ENCODE measurements around the gene FARS2. TPM values are rescaled to one million over a fixed set of nuclear protein-coding genes. Genes with fewer than 3 reads are reported as not detected.

FARS2 gene
- total RNA-seq, 6 donors from 2014 or later = 16.4 to 34.6 (median 19.9) TPM

DNA sequence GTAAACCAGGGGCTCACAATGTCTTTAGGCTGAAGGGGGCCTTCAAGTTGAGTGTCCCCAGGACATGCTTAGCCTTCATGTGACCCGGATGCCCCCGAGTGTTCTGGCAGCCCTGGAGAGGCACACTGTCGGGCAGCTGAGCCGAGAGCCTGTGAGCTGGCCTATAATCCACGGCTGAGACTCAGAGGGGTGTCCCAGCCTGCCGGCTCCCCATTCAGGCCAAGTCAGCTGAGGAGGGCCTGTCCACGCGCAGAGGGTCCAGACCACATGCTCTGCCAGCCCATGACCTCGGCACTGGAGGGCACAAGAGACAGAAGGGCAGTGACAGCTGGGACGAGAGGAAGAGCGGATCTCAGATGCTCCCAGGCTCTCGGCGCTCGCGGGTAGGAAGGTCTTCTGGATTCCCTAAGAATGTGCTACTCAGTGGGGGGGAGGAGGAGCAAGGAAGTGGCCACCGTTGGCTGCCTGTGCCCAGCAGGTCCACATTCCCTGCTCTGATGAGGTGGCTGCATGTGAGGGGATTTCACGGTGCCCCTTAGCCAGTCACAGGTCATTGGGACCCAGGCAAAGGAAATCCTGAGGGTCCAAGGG is 520.7 kb downstream of the FARS2 start:
- DNase-seq (no peak), ATAC-seq (ENCODE audit: low FRiP score in 2 of 2) (no peak)
- no peak overlapping the region for H3K4me3 ChIP-seq
- 80 to 88% methylated on average over 6 to 17 of the region's 17 CpGs for WGBS, 2 donors
- no peaks in the 10 kb centered on the region for H3K36me3 ChIP-seq
- TF ChIP-seq POLR2A (IDR thresholded peaks at IDR 0.05) (no peak), POLR2AphosphoS5 (IDR thresholded peaks at IDR 0.05) (no peak), EP300 (IDR thresholded peaks at IDR 0.05) (no peak)
- TF ChIP-seq, protein P1, sequence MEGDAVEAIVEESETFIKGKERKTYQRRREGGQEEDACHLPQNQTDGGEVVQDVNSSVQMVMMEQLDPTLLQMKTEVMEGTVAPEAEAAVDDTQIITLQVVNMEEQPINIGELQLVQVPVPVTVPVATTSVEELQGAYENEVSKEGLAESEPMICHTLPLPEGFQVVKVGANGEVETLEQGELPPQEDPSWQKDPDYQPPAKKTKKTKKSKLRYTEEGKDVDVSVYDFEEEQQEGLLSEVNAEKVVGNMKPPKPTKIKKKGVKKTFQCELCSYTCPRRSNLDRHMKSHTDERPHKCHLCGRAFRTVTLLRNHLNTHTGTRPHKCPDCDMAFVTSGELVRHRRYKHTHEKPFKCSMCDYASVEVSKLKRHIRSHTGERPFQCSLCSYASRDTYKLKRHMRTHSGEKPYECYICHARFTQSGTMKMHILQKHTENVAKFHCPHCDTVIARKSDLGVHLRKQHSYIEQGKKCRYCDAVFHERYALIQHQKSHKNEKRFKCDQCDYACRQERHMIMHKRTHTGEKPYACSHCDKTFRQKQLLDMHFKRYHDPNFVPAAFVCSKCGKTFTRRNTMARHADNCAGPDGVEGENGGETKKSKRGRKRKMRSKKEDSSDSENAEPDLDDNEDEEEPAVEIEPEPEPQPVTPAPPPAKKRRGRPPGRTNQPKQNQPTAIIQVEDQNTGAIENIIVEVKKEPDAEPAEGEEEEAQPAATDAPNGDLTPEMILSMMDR (IDR thresholded peaks at IDR 0.05) = no peak
- no peaks in the 10 kb centered on the region for H3K9me3 ChIP-seq
- H3K4me1 ChIP-seq = no peaks in the 10 kb centered on the region
- no peaks in the 10 kb centered on the region for H3K27me3 ChIP-seq
- no peak overlapping the region for H3K27ac ChIP-seq

DNA sequence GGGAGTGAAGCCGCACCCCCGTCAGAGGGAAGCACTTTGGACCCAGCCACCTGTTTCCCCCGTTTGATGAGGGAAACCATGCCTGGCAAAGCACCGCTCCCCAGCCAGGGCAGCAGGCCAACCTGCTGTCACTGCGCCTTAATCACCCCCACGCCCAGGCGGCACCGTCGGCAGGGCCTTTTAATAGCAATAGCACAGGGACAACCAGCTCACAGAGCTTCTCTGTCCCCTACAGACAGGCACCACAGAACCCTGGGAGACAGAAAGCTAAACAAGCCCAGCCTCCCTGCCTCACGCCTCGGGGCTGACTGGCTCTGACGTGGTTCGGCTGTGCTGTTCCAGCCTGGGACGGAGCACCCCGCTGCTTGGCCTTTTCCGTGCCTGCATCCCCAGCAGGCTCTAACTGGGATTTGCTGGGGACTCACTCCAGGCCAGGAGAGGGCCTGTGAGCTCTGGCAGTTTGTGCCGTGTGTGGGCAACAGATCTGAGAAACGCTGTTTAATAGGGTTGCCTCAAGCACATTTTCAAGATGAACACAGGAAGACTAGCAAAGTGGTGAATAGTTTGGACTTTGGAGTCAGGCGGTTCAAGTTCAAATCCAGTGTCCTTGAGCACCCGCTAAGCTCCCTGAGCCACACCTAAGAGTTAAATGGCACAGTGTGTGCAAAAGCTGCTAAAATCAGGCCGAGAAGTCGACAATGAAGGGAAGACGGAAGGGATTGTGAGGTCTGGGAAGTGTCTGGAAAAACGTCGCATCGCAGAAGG is 521.7 kb downstream of the FARS2 start:
- no peaks in the 10 kb centered on the region for H3K4me1 ChIP-seq
- DNase-seq (no peak), ATAC-seq (ENCODE audit: low FRiP score in 2 of 2) (no peak)
- no peak overlapping the region for H3K27ac ChIP-seq
- 70 to 73% methylated on average over 18 to 24 of the region's 26 CpGs for WGBS, 2 donors
- no peaks in the 10 kb centered on the region for H3K9me3 ChIP-seq
- no peaks in the 10 kb centered on the region for H3K36me3 ChIP-seq
- H3K27me3 ChIP-seq = no peaks in the 10 kb centered on the region
- H3K4me3 ChIP-seq = no peak overlapping the region
- TF ChIP-seq, protein P1 (IDR thresholded peaks at IDR 0.05) = no peak

DNA sequence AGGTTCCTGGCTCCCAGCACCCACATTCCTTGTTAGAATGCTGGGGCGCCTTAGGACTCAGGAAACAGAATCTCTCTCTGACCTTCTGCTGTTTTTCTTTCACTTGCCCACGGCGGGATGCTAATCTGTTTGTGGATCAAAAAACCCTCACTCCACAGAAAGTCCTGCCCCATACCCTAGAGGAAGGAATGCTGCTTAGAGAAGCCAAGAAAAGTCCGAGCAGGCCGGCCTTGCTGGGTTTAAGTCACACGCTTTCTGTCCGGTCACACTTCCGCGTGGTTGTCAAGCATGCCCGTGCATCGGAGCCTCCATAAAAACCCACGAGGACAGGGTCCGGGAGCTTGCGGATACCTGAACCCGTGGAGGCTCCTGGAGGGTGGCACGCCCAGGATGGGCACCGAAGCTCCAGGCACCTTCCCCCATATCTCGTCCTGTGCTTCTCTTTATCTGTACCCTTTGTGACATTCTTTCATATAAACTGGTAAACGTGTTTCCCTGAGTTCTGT is 522.3 kb downstream of the FARS2 start:
- no peaks in the 10 kb centered on the region for H3K36me3 ChIP-seq
- no peaks in the 10 kb centered on the region for H3K4me1 ChIP-seq
- H3K9me3 ChIP-seq = no peaks in the 10 kb centered on the region
- H3K27me3 ChIP-seq = no peaks in the 10 kb centered on the region
- H3K4me3 ChIP-seq = no peak overlapping the region
- ATAC-seq (ENCODE audit: low FRiP score in 2 of 2) = no peak
- DNase-seq = no peak
- no peak overlapping the region for H3K27ac ChIP-seq
- no peak for TF ChIP-seq POLR2A (IDR thresholded peaks at IDR 0.05)
- no peak for TF ChIP-seq POLR2AphosphoS5 (IDR thresholded peaks at IDR 0.05)
- TF ChIP-seq, protein P1 (IDR thresholded peaks at IDR 0.05) = no peak
- TF ChIP-seq EP300 (IDR thresholded peaks at IDR 0.05) = no peak
- WGBS, 2 donors = 89 to 93% methylated on average over 19 of the region's 19 CpGs

DNA sequence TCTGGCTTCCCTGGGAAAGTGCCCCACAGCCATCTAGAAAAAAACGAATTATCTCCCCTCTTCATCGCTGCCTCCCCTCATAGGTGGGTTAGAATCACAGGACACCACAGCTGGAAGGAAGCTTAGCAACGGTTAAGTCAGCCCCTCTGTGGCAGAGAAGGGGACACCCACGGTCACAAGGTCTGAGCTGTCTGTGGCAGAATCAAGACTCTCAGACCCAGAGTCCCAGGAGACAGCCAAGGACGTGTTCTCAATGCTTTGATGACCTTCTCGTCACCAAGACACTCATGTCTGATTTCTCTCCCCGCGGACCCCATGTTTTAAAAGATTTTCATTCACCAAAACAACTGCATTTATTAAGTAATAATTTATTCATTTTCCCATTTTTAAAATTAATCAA is 523.9 kb downstream of the FARS2 start:
- no peak overlapping the region for H3K4me3 ChIP-seq
- H3K4me1 ChIP-seq = no peaks in the 10 kb centered on the region
- H3K27ac ChIP-seq = no peak overlapping the region
- DNase-seq (no peak), ATAC-seq (ENCODE audit: low FRiP score in 2 of 2) (no peak)
- no peaks in the 10 kb centered on the region for H3K36me3 ChIP-seq
- no peaks in the 10 kb centered on the region for H3K27me3 ChIP-seq
- 77 to 87% methylated on average over 8 of the region's 8 CpGs for WGBS, 2 donors
- TF ChIP-seq POLR2A (IDR thresholded peaks at IDR 0.05) = no peak
- TF ChIP-seq POLR2AphosphoS5 (IDR thresholded peaks at IDR 0.05) = no peak
- TF ChIP-seq EP300 (IDR thresholded peaks at IDR 0.05) = no peak
- TF ChIP-seq, protein P1 (IDR thresholded peaks at IDR 0.05) = no peak
- H3K9me3 ChIP-seq = no peaks in the 10 kb centered on the region
